OCI-LY1 (cell line): ENCODE data around the gene KCNC4.

ENCODE experiments used
- H2AFZ ChIP-seq: fragments of 200-600 bp; sonication (generic), shearing (Covaris generic); 2 replicates; pipeline ENCODE4 v1.6.0; 2014; ENCODE audit warnings: antibody characterized with exemption, mild to moderate bottlenecking, low read length
- H3F3A ChIP-seq: fragments of 200-600 bp; sonication (generic), shearing (Covaris generic); 2 replicates; pipeline ENCODE4 v1.6.0; 2014; ENCODE audit warnings: mild to moderate bottlenecking, antibody characterized with exemption, low read length, moderate library complexity; ENCODE audit not compliant: insufficient read depth
- H3K27ac ChIP-seq: fragments of 200-600 bp; sonication (generic); 2 replicates; pipeline ENCODE4 v1.5.1; 2014; ENCODE audit warnings: low read length, mixed run types, mild to moderate bottlenecking, low read depth; ENCODE audit not compliant: poor library complexity, severe bottlenecking
- H3K27me3 ChIP-seq: fragments of 200-600 bp; sonication (generic); 2 replicates; pipeline ENCODE4 v1.6.0; 2014; ENCODE audit warnings: antibody characterized with exemption, mild to moderate bottlenecking, low read length, moderate library complexity; ENCODE audit not compliant: insufficient read depth
- H3K36me3 ChIP-seq: fragments of 200-600 bp; sonication (generic); 2 replicates; pipeline ENCODE4 v1.6.1; 2014; ENCODE audit warnings: mild to moderate bottlenecking, antibody characterized with exemption, low read length, moderate library complexity, mixed read lengths; ENCODE audit not compliant: insufficient read depth
- H3K4me1 ChIP-seq: fragments of 200-600 bp; sonication (generic); 2 replicates; pipeline ENCODE4 v1.5.1; 2014; ENCODE audit warnings: mild to moderate bottlenecking, low read length, moderate library complexity; ENCODE audit not compliant: insufficient read depth, severe bottlenecking
- H3K4me2 ChIP-seq: fragments of 200-600 bp; sonication (generic), shearing (Covaris generic); 2 replicates; pipeline ENCODE4 v1.6.1; 2014; ENCODE audit warnings: low read length
- H3K4me3 ChIP-seq: fragments of 200-600 bp; sonication (generic); 2 replicates; pipeline ENCODE4 v1.5.1; 2014; ENCODE audit warnings: low read length, low read depth, mild to moderate bottlenecking, mixed read lengths; ENCODE audit not compliant: poor library complexity, severe bottlenecking
- H3K79me2 ChIP-seq: fragments of 200-600 bp; shearing (Covaris generic); 2 replicates; pipeline ENCODE4 v1.6.1; 2016; ENCODE audit warnings: mixed run types, low read length, mixed read lengths; ENCODE audit not compliant: insufficient read depth
- H3K9ac ChIP-seq: fragments of 200-600 bp; sonication (generic), shearing (Covaris generic); 2 replicates; pipeline ENCODE4 v1.6.1; 2014; ENCODE audit warnings: mild to moderate bottlenecking, low read length, mixed read lengths
- H3K9me2 ChIP-seq: fragments of 200-600 bp; sonication (generic), shearing (Covaris generic); 2 replicates; pipeline ENCODE4 v1.6.1; 2014; ENCODE audit warnings: low read depth, mild to moderate bottlenecking, low read length, mixed read lengths
- H3K9me3 ChIP-seq: fragments of 200-600 bp; shearing (Covaris generic); 2 replicates; pipeline ENCODE4 v1.6.1; 2014; ENCODE audit warnings: low read length, mixed read lengths
- H4K20me1 ChIP-seq: fragments of 200-600 bp; sonication (generic), shearing (Covaris generic); 2 replicates; pipeline ENCODE4 v1.6.0; 2016; ENCODE audit warnings: mild to moderate bottlenecking, low read length; ENCODE audit not compliant: insufficient read depth
- EZH2 ChIP-seq: fragments of 200-600 bp; sonication (generic), shearing (Covaris generic); IDR thresholded peaks from 2 replicates; pipeline ENCODE4 v1.8.0; 2017; ENCODE audit warnings: borderline replicate concordance, mixed run types, mild to moderate bottlenecking, antibody characterized with exemption, low read length, moderate library complexity, mixed read lengths
- TF ChIP-seq, protein P1 (sequence below): fragments of 200-600 bp; sonication (generic), shearing (Covaris generic); IDR thresholded peaks from 2 replicates; pipeline ENCODE4 v1.5.1; 2017; ENCODE audit warnings: mild to moderate bottlenecking, antibody characterized with exemption, low read length, moderate library complexity, mixed read lengths

The KCNC4 gene

DNA sequence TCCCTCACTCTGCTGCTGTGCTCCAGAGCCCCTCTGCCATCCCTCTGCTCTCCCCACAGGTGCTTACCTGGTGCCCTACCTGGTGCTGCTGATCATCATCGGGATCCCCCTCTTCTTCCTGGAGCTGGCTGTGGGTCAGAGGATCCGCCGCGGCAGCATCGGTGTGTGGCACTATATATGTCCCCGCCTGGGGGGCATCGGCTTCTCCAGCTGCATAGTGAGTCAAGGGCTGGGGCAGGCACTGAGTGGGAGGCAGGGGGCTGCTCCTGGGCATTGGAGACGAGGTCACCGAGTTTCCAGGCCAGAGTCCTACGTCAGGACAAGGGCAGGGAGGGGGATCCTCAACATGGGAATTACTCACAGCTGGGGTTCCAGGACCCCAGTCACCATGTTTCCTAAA lies 38.1 kb upstream of the KCNC4 start:
- no peak overlapping the region for H3K9ac ChIP-seq
- no peak overlapping the region for H3K27ac ChIP-seq
- no peaks in the 10 kb centered on the region for H3K79me2 ChIP-seq
- no peak overlapping the region for H3K4me3 ChIP-seq
- H3K4me1 ChIP-seq, result no peaks in the 10 kb centered on the region
- no peaks in the 10 kb centered on the region for H3K27me3 ChIP-seq
- H3K9me2 ChIP-seq, result no peaks in the 10 kb centered on the region
- H3K9me3 ChIP-seq, result no peaks in the 10 kb centered on the region
- TF ChIP-seq, protein P1, sequence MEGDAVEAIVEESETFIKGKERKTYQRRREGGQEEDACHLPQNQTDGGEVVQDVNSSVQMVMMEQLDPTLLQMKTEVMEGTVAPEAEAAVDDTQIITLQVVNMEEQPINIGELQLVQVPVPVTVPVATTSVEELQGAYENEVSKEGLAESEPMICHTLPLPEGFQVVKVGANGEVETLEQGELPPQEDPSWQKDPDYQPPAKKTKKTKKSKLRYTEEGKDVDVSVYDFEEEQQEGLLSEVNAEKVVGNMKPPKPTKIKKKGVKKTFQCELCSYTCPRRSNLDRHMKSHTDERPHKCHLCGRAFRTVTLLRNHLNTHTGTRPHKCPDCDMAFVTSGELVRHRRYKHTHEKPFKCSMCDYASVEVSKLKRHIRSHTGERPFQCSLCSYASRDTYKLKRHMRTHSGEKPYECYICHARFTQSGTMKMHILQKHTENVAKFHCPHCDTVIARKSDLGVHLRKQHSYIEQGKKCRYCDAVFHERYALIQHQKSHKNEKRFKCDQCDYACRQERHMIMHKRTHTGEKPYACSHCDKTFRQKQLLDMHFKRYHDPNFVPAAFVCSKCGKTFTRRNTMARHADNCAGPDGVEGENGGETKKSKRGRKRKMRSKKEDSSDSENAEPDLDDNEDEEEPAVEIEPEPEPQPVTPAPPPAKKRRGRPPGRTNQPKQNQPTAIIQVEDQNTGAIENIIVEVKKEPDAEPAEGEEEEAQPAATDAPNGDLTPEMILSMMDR, result no peak
- TF ChIP-seq EZH2, result no peak
- no peaks in the 10 kb centered on the region for H4K20me1 ChIP-seq
- no peak overlapping the region for H2AFZ ChIP-seq
- H3K4me2 ChIP-seq, result no peak overlapping the region
- no peaks in the 10 kb centered on the region for H3K36me3 ChIP-seq
- no peaks in the 10 kb centered on the region for H3F3A ChIP-seq

- Histone ChIP-seq H3K27ac (no peak overlapping the region), H3K9me3 (no peaks in the 10 kb centered on the region), H4K20me1 (no peaks in the 10 kb centered on the region), H3K9me2 (no peaks in the 10 kb centered on the region), H3K4me1 (no peaks in the 10 kb centered on the region), H3K9ac (no peak overlapping the region), H3K36me3 (no peaks in the 10 kb centered on the region), H3K4me2 (no peak overlapping the region), H2AFZ (no peak overlapping the region), H3F3A (no peaks in the 10 kb centered on the region), H3K79me2 (no peaks in the 10 kb centered on the region), H3K27me3 (no peaks in the 10 kb centered on the region), H3K4me3 (no peak overlapping the region)
- TF ChIP-seq, protein P1, result no peak
- TF ChIP-seq EZH2, result no peak
Observed at GRCh38 chr1:110173466-110174105, 36.5 kb upstream of the KCNC4 start.

- Histone ChIP-seq H2AFZ (no peak overlapping the region), H3K9ac (no peak overlapping the region), H3K4me3 (no peak overlapping the region), H3F3A (no peaks in the 10 kb centered on the region), H3K79me2 (no peaks in the 10 kb centered on the region), H3K36me3 (no peaks in the 10 kb centered on the region), H3K9me2 (no peaks in the 10 kb centered on the region), H3K4me2 (no peak overlapping the region), H3K9me3 (no peaks in the 10 kb centered on the region), H4K20me1 (no peaks in the 10 kb centered on the region), H3K27ac (no peak overlapping the region), H3K27me3 (no peaks in the 10 kb centered on the region), H3K4me1 (no peaks in the 10 kb centered on the region)
- TF ChIP-seq, protein P1, result no peak
- TF ChIP-seq EZH2, result no peak
Observed at GRCh38 chr1:110174961-110175360, 35.2 kb upstream of the KCNC4 start.
